Activated CD4-positive, alpha-beta T cell treated with anti-CD3 and anti-CD28 coated beads, Interleukin-2, amount 10 ng/mL, durations not matched to agents 24 days and 14 days (primary cell): ENCODE measurements around the gene SEC61G. TPM values are rescaled to one million over a fixed set of nuclear protein-coding genes. Genes with fewer than 3 reads are reported as not detected.

ENCODE experiments used
- DNase-seq: peaks from one replicate; pipeline ENCODE4 v3.0.0; 2022
- H3K27ac Mint-ChIP-seq: one replicate; pipeline ENCODE4 v1.8.0; 2022; ENCODE audit warnings: mild to moderate bottlenecking, mixed read lengths
- H3K27me3 Mint-ChIP-seq: one replicate; pipeline ENCODE4 v1.8.0; 2022; ENCODE audit warnings: mixed read lengths
- H3K36me3 Mint-ChIP-seq: one replicate; pipeline ENCODE4 v1.8.0; 2022; ENCODE audit warnings: low read depth, mild to moderate bottlenecking, mixed read lengths
- H3K4me1 Mint-ChIP-seq: one replicate; pipeline ENCODE4 v1.8.0; 2021; ENCODE audit warnings: mixed read lengths
- H3K4me3 Mint-ChIP-seq: one replicate; pipeline ENCODE4 v1.8.0; 2022; ENCODE audit warnings: mild to moderate bottlenecking, moderate library complexity, mixed read lengths
- H3K9me3 Mint-ChIP-seq: one replicate; pipeline ENCODE4 v1.8.0; 2021; ENCODE audit warnings: mixed read lengths
- intact Hi-C: fragments of 100-400 bp; cut with micrococcal nuclease; formaldehyde crosslinking; loops from one replicate; pipeline ENCODE4 v1.15.1; 2023
- total RNA-seq: library from RNA; stranded (reverse); gene quantifications from 2 replicates; pipeline ENCODE4 v1.2.3, GENCODE V29; 2022

The SEC61G gene
- 170 and 176 TPM in 2 replicates for total RNA-seq

- Mint-ChIP-seq H3K9me3 (no peaks in the 10 kb centered on the region), H3K27ac (peak within 1 kb of the TSS; percentile 99), H3K27me3 (peaks cover 14% of the 10 kb centered on the region), H3K4me1 (peaks cover 27% of the 10 kb centered on the region), H3K36me3 (peaks cover 30% of the 10 kb centered on the region), H3K4me3 (peak within 1 kb of the TSS; percentile 97)
- DNase-seq, result peak; percentile 99
- intact Hi-C loops, result loop anchor here (1.0 to 10.0 kb wide), 4 partner anchors 238 to 1347 kb away; partner anchors contain the start of genes CHCHD2, LANCL2 and ZNF713
These were observed at the start of gene SEC61G for GRCh38 chr7:54758702-54759592. TSS of gene SEC61G (minus strand) at chr7:54759211. CDS start at chr7:54757588, 1,623 bp downstream.

GRCh38 chr7:54802841-54803240 is 43.8 kb upstream of the SEC61G start:
- DNase-seq, result no peak
- H3K4me1 Mint-ChIP-seq, result no peaks in the 10 kb centered on the region
- H3K27ac Mint-ChIP-seq, result no peak overlapping the region
- no peaks in the 10 kb centered on the region for H3K9me3 Mint-ChIP-seq
- no peaks in the 10 kb centered on the region for H3K27me3 Mint-ChIP-seq
- no peak overlapping the region for H3K4me3 Mint-ChIP-seq
- H3K36me3 Mint-ChIP-seq, result no peaks in the 10 kb centered on the region
- intact Hi-C loops, result no loop called here

GRCh38 chr7:54802114-54802513 is 43.1 kb upstream of the SEC61G start:
- no peak overlapping the region for H3K4me3 Mint-ChIP-seq
- H3K4me1 Mint-ChIP-seq, result no peaks in the 10 kb centered on the region
- H3K36me3 Mint-ChIP-seq, result no peaks in the 10 kb centered on the region
- no peaks in the 10 kb centered on the region for H3K27me3 Mint-ChIP-seq
- intact Hi-C loops, result no loop called here
- DNase-seq, result no peak
- H3K27ac Mint-ChIP-seq, result no peak overlapping the region
- H3K9me3 Mint-ChIP-seq, result no peaks in the 10 kb centered on the region

- intact Hi-C loops, result no loop called here
- Mint-ChIP-seq H3K36me3 (no peaks in the 10 kb centered on the region), H3K27ac (no peak overlapping the region), H3K9me3 (no peaks in the 10 kb centered on the region), H3K4me3 (no peak overlapping the region), H3K4me1 (no peaks in the 10 kb centered on the region), H3K27me3 (no peaks in the 10 kb centered on the region)
- no peak for DNase-seq
These were observed 40.8 kb upstream of the SEC61G start for GRCh38 chr7:54799792-54800191.

- no peaks in the 10 kb centered on the region for H3K36me3 Mint-ChIP-seq
- no peaks in the 10 kb centered on the region for H3K4me1 Mint-ChIP-seq
- H3K27me3 Mint-ChIP-seq, result no peaks in the 10 kb centered on the region
- no peaks in the 10 kb centered on the region for H3K9me3 Mint-ChIP-seq
- no peak overlapping the region for H3K27ac Mint-ChIP-seq
- no peak for DNase-seq
- intact Hi-C loops, result no loop called here
- no peak overlapping the region for H3K4me3 Mint-ChIP-seq
These were observed 39.5 kb upstream of the SEC61G start for GRCh38 chr7:54798530-54798929.

- Mint-ChIP-seq H3K27me3 (peaks cover 4% of the 10 kb centered on the region), H3K27ac (no peak overlapping the region), H3K36me3 (no peaks in the 10 kb centered on the region), H3K9me3 (no peaks in the 10 kb centered on the region), H3K4me1 (no peaks in the 10 kb centered on the region), H3K4me3 (no peak overlapping the region)
- DNase-seq, result no peak
- intact Hi-C loops, result no loop called here
These were observed 37.8 kb upstream of the SEC61G start for GRCh38 chr7:54796853-54797252.

GRCh38 chr7:54796150-54796549 is 37.1 kb upstream of the SEC61G start:
- intact Hi-C loops, result no loop called here
- Mint-ChIP-seq H3K36me3 (no peaks in the 10 kb centered on the region), H3K27ac (no peak overlapping the region), H3K27me3 (peaks cover 6% of the 10 kb centered on the region), H3K9me3 (no peaks in the 10 kb centered on the region), H3K4me3 (no peak overlapping the region), H3K4me1 (no peaks in the 10 kb centered on the region)
- no peak for DNase-seq

GRCh38 chr7:54792383-54792782 is 33.4 kb upstream of the SEC61G start:
- Mint-ChIP-seq H3K27ac (no peak overlapping the region), H3K4me1 (peaks cover 5% of the 10 kb centered on the region), H3K27me3 (peaks cover 25% of the 10 kb centered on the region), H3K36me3 (no peaks in the 10 kb centered on the region), H3K9me3 (no peaks in the 10 kb centered on the region), H3K4me3 (no peak overlapping the region)
- no peak for DNase-seq
- intact Hi-C loops, result no loop called here

GRCh38 chr7:54788664-54789063 is 29.7 kb upstream of the SEC61G start:
- Mint-ChIP-seq H3K9me3 (no peaks in the 10 kb centered on the region), H3K27ac (no peak overlapping the region), H3K36me3 (no peaks in the 10 kb centered on the region), H3K4me1 (peaks cover 5% of the 10 kb centered on the region), H3K4me3 (no peak overlapping the region), H3K27me3 (peaks cover 25% of the 10 kb centered on the region)
- DNase-seq, result peak; percentile 62
- intact Hi-C loops, result loop anchor here (1.0 kb wide), 1 partner anchor 467 kb away; no protein-coding TSS in a partner anchor

- Mint-ChIP-seq H3K27ac (no peak overlapping the region), H3K9me3 (no peaks in the 10 kb centered on the region), H3K4me3 (no peak overlapping the region), H3K36me3 (no peaks in the 10 kb centered on the region), H3K4me1 (peaks cover 5% of the 10 kb centered on the region), H3K27me3 (peaks cover 16% of the 10 kb centered on the region)
- DNase-seq, result no peak
- intact Hi-C loops, result no loop called here
These were observed 26.2 kb upstream of the SEC61G start for GRCh38 chr7:54785261-54785660.

GRCh38 chr7:54783952-54784351 is 24.9 kb upstream of the SEC61G start:
- intact Hi-C loops, result no loop called here
- Mint-ChIP-seq H3K27ac (no peak overlapping the region), H3K9me3 (no peaks in the 10 kb centered on the region), H3K27me3 (peaks cover 8% of the 10 kb centered on the region), H3K4me1 (peaks cover 5% of the 10 kb centered on the region), H3K4me3 (no peak overlapping the region), H3K36me3 (no peaks in the 10 kb centered on the region)
- no peak for DNase-seq

- Mint-ChIP-seq H3K27me3 (peaks cover 2% of the 10 kb centered on the region), H3K4me1 (no peaks in the 10 kb centered on the region), H3K36me3 (no peaks in the 10 kb centered on the region), H3K27ac (no peak overlapping the region), H3K9me3 (no peaks in the 10 kb centered on the region), H3K4me3 (no peak overlapping the region)
- no peak for DNase-seq
- intact Hi-C loops, result no loop called here
These were observed 23.8 kb upstream of the SEC61G start for GRCh38 chr7:54782829-54783228.

- no peak for DNase-seq
- H3K27ac Mint-ChIP-seq, result no peak overlapping the region
- H3K4me3 Mint-ChIP-seq, result no peak overlapping the region
- H3K36me3 Mint-ChIP-seq, result no peaks in the 10 kb centered on the region
- intact Hi-C loops, result no loop called here
- no peaks in the 10 kb centered on the region for H3K9me3 Mint-ChIP-seq
- peaks cover 2% of the 10 kb centered on the region for H3K27me3 Mint-ChIP-seq
- no peaks in the 10 kb centered on the region for H3K4me1 Mint-ChIP-seq
These were observed 23.3 kb upstream of the SEC61G start for GRCh38 chr7:54782314-54782713.

GRCh38 chr7:54781134-54781920 is 22.3 kb upstream of the SEC61G start:
- Mint-ChIP-seq H3K4me3 (no peak overlapping the region), H3K4me1 (no peaks in the 10 kb centered on the region), H3K36me3 (no peaks in the 10 kb centered on the region), H3K27ac (no peak overlapping the region), H3K27me3 (peaks cover 2% of the 10 kb centered on the region), H3K9me3 (peaks cover 7% of the 10 kb centered on the region)
- intact Hi-C loops, result no loop called here
- DNase-seq, result no peak
